K562 (cell line): Measurements from ENCODE around the gene EXOC7. TPM values are rescaled to one million over a fixed set of nuclear protein-coding genes. Genes with fewer than 3 reads are reported as not detected.

Experiments used
- ATAC-seq: fragments of 200-7000 bp; cut with Tn5 transposase; 3 replicates; pipeline ENCODE4 v1.9.1; 2020; ENCODE audit warnings: moderate library complexity
- BruUV-seq: library from RNA; stranded (reverse); fragments of 400-500 nt; replicated peaks from 2 replicates; lab custom pipeline; 2021; lab: Mats Ljungman, UMichigan
- CTCF ChIA-PET: fragments of 300-600 bp; formaldehyde crosslinking; extraction: SDS; loops from one replicate; lab custom pipeline; 2021; ENCODE audit warnings: low intra/inter-chr PET ratio; lab: Yijun Ruan, JAX
- POLR2A ChIA-PET: fragments of 300-600, 350-650 bp; sonication (Branson Sonifier 250); formaldehyde crosslinking; extraction: SDS; loops from one replicate; lab custom pipeline; 2021; ENCODE audit warnings: antibody characterized with exemption, inconsistent platforms; lab: Yijun Ruan, JAX
- DNase-seq, 4 experiments: peaks; one replicate each; pipeline versions ENCODE4 v3.0.0 to v3.0.0-alpha.2; 2011 to 2018; ENCODE audit warnings: low spot score in 3 of 4, mixed read lengths in 3 of 4; ENCODE audit errors: extremely low read depth in 1 of 4
- FAIRE-seq: peaks from 2 replicates; lab custom pipeline; 2011; peaks lifted over from hg19 to GRCh38; lab: Jason Lieb, UNC
- H2AFZ ChIP-seq: 2 replicates; pipeline ENCODE4 v1.6.0; 2011; ENCODE audit warnings: low read depth, low read length, control low read depth, inconsistent platforms
- H3K27ac ChIP-seq: fragments of 200-600 bp; 3 replicates; pipeline ENCODE4 v1.8.0; 2011; ENCODE audit warnings: low read depth, mild to moderate bottlenecking, control low read depth, inconsistent platforms, low read length, moderate library complexity, mixed read lengths; ENCODE audit errors: extremely low read depth
- H3K27me3 ChIP-seq, 2 experiments: fragments of 300-600 bp in 1 of 2; 2 replicates in 1 of 2; 3 replicates in 1 of 2; pipeline versions ENCODE4 v1.6.0 to v1.8.0; 2011; ENCODE audit warnings: inconsistent platforms in 2 of 2, low read length in 2 of 2, mild to moderate bottlenecking in 1 of 2, mixed read lengths in 1 of 2, moderate library complexity in 1 of 2; ENCODE audit not compliant: control insufficient read depth in 2 of 2, insufficient read depth in 2 of 2
- H3K36me3 ChIP-seq: fragments of 300-600 bp; 3 replicates; pipeline ENCODE4 v1.8.0; 2011; ENCODE audit warnings: mild to moderate bottlenecking, low read length, inconsistent platforms; ENCODE audit not compliant: control insufficient read depth, insufficient read depth
- H3K4me1 ChIP-seq, 2 experiments: fragments of 200-600 bp in 1 of 2; replicated peaks in 1 of 2; 2 replicates in 1 of 2; 3 replicates in 1 of 2; pipeline versions ENCODE4 v1.5.1 to v1.8.0; 2011; ENCODE audit warnings: inconsistent platforms in 2 of 2, low read length in 2 of 2, mild to moderate bottlenecking in 1 of 2, mixed read lengths in 1 of 2, moderate library complexity in 1 of 2; ENCODE audit not compliant: control insufficient read depth in 2 of 2, insufficient read depth in 2 of 2
- H3K4me2 ChIP-seq: 2 replicates; pipeline ENCODE4 v1.6.1; 2011; ENCODE audit warnings: low read length, control low read depth, inconsistent platforms, mixed read lengths; ENCODE audit not compliant: insufficient read depth
- H3K4me3 ChIP-seq: fragments of 200-600 bp; sonication (generic), shearing (Covaris generic); 2 replicates; pipeline ENCODE4 v1.5.1; 2016; ENCODE audit warnings: control low read depth, inconsistent platforms
- H3K79me2 ChIP-seq: fragments of 200-600 bp; 3 replicates; pipeline ENCODE4 v1.8.0; 2011; ENCODE audit warnings: low read length, inconsistent platforms; ENCODE audit not compliant: control insufficient read depth, insufficient read depth
- H3K9ac ChIP-seq, 2 experiments: 2 replicates each; pipeline versions ENCODE4 v1.6.0 to v1.6.1; 2011; ENCODE audit warnings: low read depth in 2 of 2, low read length in 2 of 2, control low read depth in 1 of 2, inconsistent platforms in 1 of 2, mild to moderate bottlenecking in 1 of 2, mixed read lengths in 1 of 2; ENCODE audit not compliant: insufficient read depth in 1 of 2
- H3K9me1 ChIP-seq: one replicate; pipeline ENCODE4 v1.6.0; 2011; ENCODE audit warnings: inconsistent platforms, mild to moderate bottlenecking, low read length, moderate library complexity; ENCODE audit not compliant: control insufficient read depth, insufficient read depth
- H3K9me3 ChIP-seq: replicated peaks from 2 replicates; pipeline ENCODE4 v1.5.1; 2011; ENCODE audit warnings: low read depth, low read length, inconsistent platforms; ENCODE audit not compliant: control insufficient read depth, insufficient read depth
- H4K20me1 ChIP-seq: replicated peaks from 2 replicates; pipeline ENCODE4 v1.6.1; 2011; ENCODE audit warnings: low read length, inconsistent platforms, mixed read lengths; ENCODE audit not compliant: control insufficient read depth, insufficient read depth
- ARNT ChIP-seq, 2 experiments: fragments of 450-650 bp; IDR thresholded peaks; 2 replicates each; pipeline ENCODE4 v1.6.1; 2016; ENCODE audit warnings: mild to moderate bottlenecking in 1 of 2
- CBX5 ChIP-seq: IDR thresholded peaks from 2 replicates; pipeline ENCODE4 v1.6.1; 2014; ENCODE audit warnings: low read depth, borderline replicate concordance
- CCAR2 ChIP-seq: fragments of 200-400 bp; formaldehyde crosslinking; IDR thresholded peaks from 2 replicates; pipeline ENCODE4 v1.6.1; 2017; ENCODE audit warnings: mild to moderate bottlenecking, low read depth, low read length
- DDX20 ChIP-seq: fragments of 450-650 bp; IDR thresholded peaks from 2 replicates; pipeline ENCODE4 v1.6.1; 2016; ENCODE audit warnings: missing genetic modification characterization, low read depth, mild to moderate bottlenecking, missing compliant biosample characterization, moderate library complexity
- HCFC1 ChIP-seq: IDR thresholded peaks from 2 replicates; pipeline ENCODE4 v1.6.1; 2012; ENCODE audit warnings: low read depth, low read length, improper control_type of control experiment
- HES1 ChIP-seq: fragments of 450-650 bp; IDR thresholded peaks from 2 replicates; pipeline ENCODE4 v1.6.1; 2016; ENCODE audit warnings: low read depth, mild to moderate bottlenecking, moderate library complexity
- KDM4B ChIP-seq, 2 experiments: fragments of 450-650 bp in 1 of 2; sonication (generic) in 1 of 2; IDR thresholded peaks; 2 replicates each; pipeline ENCODE4 v1.6.1; 2016 to 2017; ENCODE audit warnings: borderline replicate concordance in 2 of 2, antibody characterized with exemption in 1 of 2, low read depth in 1 of 2, mild to moderate bottlenecking in 1 of 2
- KLF1 ChIP-seq: fragments of 450-650 bp; IDR thresholded peaks from 2 replicates; pipeline ENCODE4 v1.6.1; 2016; ENCODE audit warnings: missing genetic modification characterization, missing compliant biosample characterization
- KLF16 ChIP-seq: IDR thresholded peaks from 2 replicates; pipeline ENCODE4 v1.6.1; 2016; ENCODE audit warnings: antibody characterized with exemption
- LARP7 ChIP-seq: fragments of 450-650 bp; IDR thresholded peaks from 2 replicates; pipeline ENCODE4 v1.6.1; 2016
- MCM7 ChIP-seq, 2 experiments: fragments of 450-650 bp; IDR thresholded peaks; 2 replicates each; pipeline ENCODE4 v1.6.1; 2016 to 2018
- SAFB2 ChIP-seq: fragments of 200-400 bp; formaldehyde crosslinking; IDR thresholded peaks from 2 replicates; pipeline ENCODE4 v1.6.1; 2018; ENCODE audit warnings: borderline replicate concordance, low read length, low read depth, moderate library complexity; ENCODE audit not compliant: severe bottlenecking
- SMAD2 ChIP-seq: fragments of 150-350 bp; IDR thresholded peaks from 2 replicates; pipeline ENCODE4 v1.6.1; 2014; ENCODE audit warnings: low read depth, mild to moderate bottlenecking, low read length
- SMARCA5 ChIP-seq: fragments of 450-650 bp; IDR thresholded peaks from 2 replicates; pipeline ENCODE4 v1.6.1; 2016
- STAG1 ChIP-seq: sonication (generic); formaldehyde crosslinking; IDR thresholded peaks from 2 replicates; pipeline ENCODE4 v1.5.0; 2020; ENCODE audit warnings: missing genetic modification reagents, borderline replicate concordance
- ZHX1 ChIP-seq: fragments of 150-350 bp; conservative IDR thresholded peaks from 2 replicates; pipeline ENCODE4 v1.6.1; 2014; ENCODE audit warnings: low read length
- ZKSCAN1 ChIP-seq: fragments of 150-350 bp; IDR thresholded peaks from 2 replicates; pipeline ENCODE4 v1.6.1; 2016; ENCODE audit warnings: low read depth, low read length
- ZNF384 ChIP-seq: IDR thresholded peaks from 2 replicates; pipeline ENCODE4 v1.6.1; 2012; ENCODE audit warnings: low read depth, low read length, improper control_type of control experiment
- WGBS: fragments of 100-300 bp; shearing (Covaris generic); methylation state at CpG from one replicate; pipeline ENCODE4 v1.1.6; 2016; ENCODE audit warnings: low coverage, mixed read lengths; ENCODE audit not compliant: insufficient coverage; ENCODE audit errors: missing lambda C conversion rate; 5-methylcytosine and 5-hydroxymethylcytosine counted together
- in situ Hi-C: fragments of 300-500 bp; cut with MboI; formaldehyde crosslinking; loops from 4 replicates; pipeline ENCODE4 v1.15.0; 2018; ENCODE audit warnings: inconsistent platforms, mixed read lengths
- intact Hi-C: fragments of 100-400 bp; cut with micrococcal nuclease; formaldehyde crosslinking; loops from 2 replicates; pipeline ENCODE4 v1.14.2; 2022
- polyA plus RNA-seq, 8 experiments: library from polyadenylated mRNA; depleted of rRNA in 4 of 8; stranded (reverse) in 5 of 8; unstranded in 3 of 8; fragments of >200 nt; fragmentation: Nextera tagmentation in 2 of 8; fragmentation: Illumina TruSeq in 1 of 8; extraction: Ambion mirVana in 2 of 8; extraction: Trizol in 1 of 8; gene quantifications; 2 replicates each; pipeline versions ENCODE4 v1.2.1 to v1.2.3, GENCODE V29; 2011 to 2014; ENCODE audit warnings: inconsistent platforms in 1 of 8, missing spikeins in 1 of 8
- total RNA-seq, 7 experiments: library from RNA; depleted of rRNA in 6 of 7; stranded (reverse); fragments of >200 nt in 6 of 7; fragmentation: Illumina TruSeq in 2 of 7; extraction: Trizol in 2 of 7; gene quantifications; 2 replicates each; pipeline versions ENCODE4 v1.2.1 to v1.2.3, GENCODE V29; 2011 to 2021; ENCODE audit warnings: low replicate concordance in 1 of 7
- TF ChIP-seq, protein P1 (sequence below): IDR thresholded peaks from 3 replicates; pipeline ENCODE4 v1.6.1; 2011; ENCODE audit warnings: borderline replicate concordance, mild to moderate bottlenecking, moderate library complexity; ENCODE audit not compliant: insufficient read length; ENCODE audit errors: extremely low read depth

Gene EXOC7
- total and polyA plus RNA-seq, 9 of the 15 experiments (the other 6 are each of a cell fraction or from before 2014, with no cell fraction given) = 18.6 to 57.0 (median 35.0) TPM

DNA sequence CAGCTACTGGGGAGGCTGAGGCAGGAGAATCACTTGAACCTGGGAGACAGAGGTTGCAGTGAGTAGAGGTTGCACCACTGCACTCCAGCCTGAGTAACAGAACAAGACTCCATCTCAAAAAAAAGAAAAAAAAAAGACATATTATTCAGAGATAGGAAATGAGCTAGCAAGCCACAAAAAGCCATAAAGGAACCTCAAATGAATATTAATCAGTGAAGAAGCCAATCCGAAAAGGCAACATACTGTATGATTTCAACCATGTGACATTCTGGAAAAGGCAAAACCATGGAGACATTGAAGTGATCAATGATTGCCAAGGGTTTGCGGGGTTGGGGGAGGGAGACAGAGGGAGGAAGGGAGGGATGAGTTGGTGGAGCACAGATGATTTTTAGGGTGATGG lies 8.4 kb upstream of the EXOC7 start:
- H3K27me3 ChIP-seq = no peaks in the 10 kb centered on the region
- no peaks in the 10 kb centered on the region for H3K79me2 ChIP-seq
- 26% methylated on average over 2 of the region's 2 CpGs for WGBS
- DNase-seq (no peak), ATAC-seq (no peak), FAIRE-seq (no peak)
- POLR2A ChIA-PET = interaction anchor here (0.6 to 0.9 kb wide), 2 partner anchors 167 to 274 kb away, joined by 3 to 4 read pairs; no protein-coding TSS in a partner anchor
- in situ Hi-C loops = no loop called here
- no peaks in the 10 kb centered on the region for H3K9me1 ChIP-seq
- no peak overlapping the region for H3K4me2 ChIP-seq
- H3K4me1 ChIP-seq = no peaks in the 10 kb centered on the region
- no peak overlapping the region for H2AFZ ChIP-seq
- CTCF ChIA-PET = no interaction called here
- no peaks in the 10 kb centered on the region for H3K9me3 ChIP-seq
- no TSS peak for BruUV-seq
- no peak overlapping the region for H3K9ac ChIP-seq
- H3K27ac ChIP-seq = no peak overlapping the region
- intact Hi-C loops = no loop called here
- no peaks in the 10 kb centered on the region for H3K36me3 ChIP-seq
- H4K20me1 ChIP-seq = no peaks in the 10 kb centered on the region
- H3K4me3 ChIP-seq = no peak overlapping the region
- TF ChIP-seq ZNF384 (no peak), CBX5 (no peak), KDM4B (IDR thresholded peaks at IDR 0.05; ENCODE audit: borderline replicate concordance in 2 of 2, low read depth in 1 of 2) (no peak), MCM7 (IDR thresholded peaks at IDR 0.05) (no peak), STAG1 (no peak), HCFC1 (no peak), ARNT (IDR thresholded peaks at IDR 0.05) (no peak), ZKSCAN1 (no peak), CCAR2 (no peak), KLF1 (tag) (no peak), SAFB2 (no peak), KLF16 (no peak), SMARCA5 (no peak), SMAD2 (no peak), LARP7 (no peak), HES1 (no peak), ZHX1 (no peak), DDX20 (no peak)
- TF ChIP-seq, protein P1, sequence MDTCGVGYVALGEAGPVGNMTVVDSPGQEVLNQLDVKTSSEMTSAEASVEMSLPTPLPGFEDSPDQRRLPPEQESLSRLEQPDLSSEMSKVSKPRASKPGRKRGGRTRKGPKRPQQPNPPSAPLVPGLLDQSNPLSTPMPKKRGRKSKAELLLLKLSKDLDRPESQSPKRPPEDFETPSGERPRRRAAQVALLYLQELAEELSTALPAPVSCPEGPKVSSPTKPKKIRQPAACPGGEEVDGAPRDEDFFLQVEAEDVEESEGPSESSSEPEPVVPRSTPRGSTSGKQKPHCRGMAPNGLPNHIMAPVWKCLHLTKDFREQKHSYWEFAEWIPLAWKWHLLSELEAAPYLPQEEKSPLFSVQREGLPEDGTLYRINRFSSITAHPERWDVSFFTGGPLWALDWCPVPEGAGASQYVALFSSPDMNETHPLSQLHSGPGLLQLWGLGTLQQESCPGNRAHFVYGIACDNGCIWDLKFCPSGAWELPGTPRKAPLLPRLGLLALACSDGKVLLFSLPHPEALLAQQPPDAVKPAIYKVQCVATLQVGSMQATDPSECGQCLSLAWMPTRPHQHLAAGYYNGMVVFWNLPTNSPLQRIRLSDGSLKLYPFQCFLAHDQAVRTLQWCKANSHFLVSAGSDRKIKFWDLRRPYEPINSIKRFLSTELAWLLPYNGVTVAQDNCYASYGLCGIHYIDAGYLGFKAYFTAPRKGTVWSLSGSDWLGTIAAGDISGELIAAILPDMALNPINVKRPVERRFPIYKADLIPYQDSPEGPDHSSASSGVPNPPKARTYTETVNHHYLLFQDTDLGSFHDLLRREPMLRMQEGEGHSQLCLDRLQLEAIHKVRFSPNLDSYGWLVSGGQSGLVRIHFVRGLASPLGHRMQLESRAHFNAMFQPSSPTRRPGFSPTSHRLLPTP = no peak
